ENCODE results near the gene ZNF135. TPM values are rescaled to one million over a fixed set of nuclear protein-coding genes. Genes with fewer than 3 reads are reported as not detected.

ZNF135 gene
- total RNA-seq, 2 experiments from 2014 or later: 1.2 to 1.4 TPM

- no peaks in the 10 kb centered on the region for H3K4me1 Mint-ChIP-seq (ENCODE audit: low read depth)
- no peak for DNase-seq
- POLR2A ChIA-PET: no interaction called here
- CTCF ChIA-PET: no interaction called here
- peaks cover 6% of the 10 kb centered on the region for H3K27me3 Mint-ChIP-seq
- TF ChIP-seq CTCF (IDR thresholded peaks at IDR 0.05): no peak
- H3K36me3 Mint-ChIP-seq (ENCODE audit: low read depth): peaks cover 23% of the 10 kb centered on the region
- intact Hi-C loops (cut with micrococcal nuclease): no loop called here
- no peak overlapping the region for H3K4me3 Mint-ChIP-seq
- H3K27ac Mint-ChIP-seq: no peak overlapping the region
- peaks cover 37% of the 10 kb centered on the region for H3K9me3 Mint-ChIP-seq
- no peak for ATAC-seq
Observed at GRCh38 chr19:58040751-58041525, 18.1 kb upstream of the ZNF135 start.

GRCh38 chr19:58042495-58043340, 16.4 kb upstream of the ZNF135 start:
- Mint-ChIP-seq H3K4me1 (ENCODE audit: low read depth) (no peaks in the 10 kb centered on the region), H3K27me3 (no peaks in the 10 kb centered on the region), H3K36me3 (ENCODE audit: low read depth) (peaks cover 19% of the 10 kb centered on the region), H3K4me3 (no peak overlapping the region), H3K27ac (no peak overlapping the region), H3K9me3 (peaks cover 39% of the 10 kb centered on the region)
- intact Hi-C loops (cut with micrococcal nuclease): no loop called here
- no peak for ATAC-seq
- ChIA-PET CTCF (no interaction called here), POLR2A (no interaction called here)
- no peak for TF ChIP-seq CTCF (IDR thresholded peaks at IDR 0.05)
- DNase-seq: no peak

DNA sequence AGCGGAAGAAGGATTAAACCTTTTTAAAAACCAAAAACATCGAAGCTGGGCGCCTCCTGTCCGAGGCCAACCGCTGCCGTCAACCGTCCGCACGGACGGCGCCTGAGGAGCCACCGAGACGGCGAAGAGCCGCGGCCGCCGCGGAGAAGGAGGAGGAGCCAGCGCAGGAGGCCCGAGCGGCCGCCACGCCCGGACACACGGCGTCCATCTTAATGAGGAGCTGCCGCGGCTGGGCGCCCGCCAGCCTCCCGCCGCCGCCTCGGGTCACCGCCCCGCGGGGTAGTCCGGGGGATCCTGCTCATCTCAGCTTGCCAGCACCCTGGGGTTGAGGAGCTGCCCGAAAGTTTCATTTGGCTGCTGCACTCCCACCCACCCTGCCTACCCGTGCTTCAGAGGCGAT, 14.7 kb upstream of the ZNF135 start:
- no peaks in the 10 kb centered on the region for H3K4me1 Mint-ChIP-seq (ENCODE audit: low read depth)
- intact Hi-C loops (cut with micrococcal nuclease): no loop called here
- no peak overlapping the region for H3K4me3 Mint-ChIP-seq
- POLR2A ChIA-PET: no interaction called here
- peaks cover 19% of the 10 kb centered on the region for H3K36me3 Mint-ChIP-seq (ENCODE audit: low read depth)
- DNase-seq: no peak
- no peak for TF ChIP-seq CTCF (IDR thresholded peaks at IDR 0.05)
- ATAC-seq: no peak
- no peak overlapping the region for H3K27ac Mint-ChIP-seq
- peaks cover 46% of the 10 kb centered on the region for H3K9me3 Mint-ChIP-seq
- no peaks in the 10 kb centered on the region for H3K27me3 Mint-ChIP-seq
- CTCF ChIA-PET: no interaction called here

DNA sequence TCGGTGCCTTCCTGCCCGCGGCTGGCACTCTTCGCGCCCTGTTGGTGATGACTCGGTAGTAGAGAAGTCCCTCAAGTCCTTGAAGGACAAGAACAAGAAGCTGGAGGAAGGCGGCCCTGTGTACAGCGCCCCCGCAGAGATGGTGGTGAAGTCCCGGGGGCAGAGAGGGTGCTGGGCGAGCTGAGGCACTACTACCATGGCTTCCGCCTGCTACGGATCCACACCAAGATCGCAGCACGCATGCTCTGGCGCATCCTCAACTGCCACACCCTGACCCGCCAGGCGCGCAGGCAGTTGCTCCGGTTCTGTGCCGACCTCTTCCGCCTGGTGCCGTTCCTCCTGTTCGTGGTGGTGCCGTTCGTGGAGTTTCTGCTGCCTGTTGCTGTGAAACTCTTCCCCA, 14.2 kb upstream of the ZNF135 start:
- POLR2A ChIA-PET: no interaction called here
- peaks cover 49% of the 10 kb centered on the region for H3K9me3 Mint-ChIP-seq

More for the DNA sequence above, 14.2 kb upstream of the ZNF135 start:
- no peak overlapping the region for H3K27ac Mint-ChIP-seq
- DNase-seq (no peak), ATAC-seq (no peak)
- intact Hi-C loops (cut with micrococcal nuclease): no loop called here
- TF ChIP-seq CTCF (IDR thresholded peaks at IDR 0.05): no peak
- peaks cover 21% of the 10 kb centered on the region for H3K36me3 Mint-ChIP-seq (ENCODE audit: low read depth)
- CTCF ChIA-PET: no interaction called here
- no peak overlapping the region for H3K4me3 Mint-ChIP-seq
- no peaks in the 10 kb centered on the region for H3K4me1 Mint-ChIP-seq (ENCODE audit: low read depth)
- H3K27me3 Mint-ChIP-seq: no peaks in the 10 kb centered on the region
